ENCODE measurements around the gene TBXAS1.

The TBXAS1 gene

DNA sequence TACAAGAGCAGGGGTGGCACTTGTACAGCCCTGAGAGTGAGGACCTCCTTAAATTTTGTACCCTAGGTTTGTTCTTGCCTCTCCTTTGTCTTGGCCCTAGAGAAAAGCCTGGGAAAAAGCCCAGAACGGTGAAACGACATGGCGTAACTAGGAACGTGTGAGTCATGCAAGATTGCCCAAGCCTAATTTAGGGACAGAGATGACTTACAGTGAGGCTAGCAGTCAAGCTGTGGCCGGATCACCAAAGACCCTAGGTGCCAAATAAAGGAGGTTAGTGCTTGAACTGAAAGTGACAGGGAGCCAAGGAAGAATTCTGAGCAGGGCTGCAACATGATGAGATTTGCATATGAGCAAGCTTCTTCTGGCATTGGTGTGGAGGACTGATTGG lies 25.1 kb downstream of the TBXAS1 start:
- DNase-seq (ENCODE audit: low spot score) (no peak), FAIRE-seq (no peak)

DNA sequence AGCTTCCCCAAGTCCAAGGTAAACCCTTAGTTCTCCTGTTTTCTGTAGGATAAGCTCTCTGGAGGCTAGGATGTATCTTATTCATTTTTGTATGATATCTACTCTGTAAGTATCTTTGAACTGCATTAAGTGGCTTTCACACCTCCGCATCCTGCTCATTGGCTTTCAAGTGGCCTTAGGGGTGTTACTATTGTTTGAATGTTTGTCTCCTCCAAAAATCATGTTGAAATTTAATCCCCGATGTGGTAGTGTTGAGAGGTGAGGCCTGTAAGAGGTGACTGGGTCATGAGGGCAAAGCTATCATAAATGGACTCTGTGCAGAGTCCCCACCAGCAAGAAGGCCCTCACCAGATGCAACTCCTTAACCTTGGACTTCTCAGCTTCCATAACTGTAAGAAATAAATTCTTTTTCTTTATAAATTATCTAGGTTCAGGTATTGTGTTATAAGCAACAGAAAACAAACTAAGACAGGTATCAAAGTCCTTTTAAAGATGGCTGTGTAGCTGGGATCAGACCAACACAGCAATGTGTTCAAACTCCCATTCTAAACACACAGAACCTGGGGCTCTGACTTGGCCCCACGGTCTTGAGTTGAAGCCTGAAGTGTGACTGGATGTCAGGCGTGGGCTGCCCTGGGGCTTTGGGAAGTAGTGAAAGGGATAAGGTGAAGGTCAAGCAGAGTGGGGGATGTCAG lies 25.9 kb downstream of the TBXAS1 start:
- DNase-seq (ENCODE audit: low spot score) (no peak), FAIRE-seq (no peak)

DNA sequence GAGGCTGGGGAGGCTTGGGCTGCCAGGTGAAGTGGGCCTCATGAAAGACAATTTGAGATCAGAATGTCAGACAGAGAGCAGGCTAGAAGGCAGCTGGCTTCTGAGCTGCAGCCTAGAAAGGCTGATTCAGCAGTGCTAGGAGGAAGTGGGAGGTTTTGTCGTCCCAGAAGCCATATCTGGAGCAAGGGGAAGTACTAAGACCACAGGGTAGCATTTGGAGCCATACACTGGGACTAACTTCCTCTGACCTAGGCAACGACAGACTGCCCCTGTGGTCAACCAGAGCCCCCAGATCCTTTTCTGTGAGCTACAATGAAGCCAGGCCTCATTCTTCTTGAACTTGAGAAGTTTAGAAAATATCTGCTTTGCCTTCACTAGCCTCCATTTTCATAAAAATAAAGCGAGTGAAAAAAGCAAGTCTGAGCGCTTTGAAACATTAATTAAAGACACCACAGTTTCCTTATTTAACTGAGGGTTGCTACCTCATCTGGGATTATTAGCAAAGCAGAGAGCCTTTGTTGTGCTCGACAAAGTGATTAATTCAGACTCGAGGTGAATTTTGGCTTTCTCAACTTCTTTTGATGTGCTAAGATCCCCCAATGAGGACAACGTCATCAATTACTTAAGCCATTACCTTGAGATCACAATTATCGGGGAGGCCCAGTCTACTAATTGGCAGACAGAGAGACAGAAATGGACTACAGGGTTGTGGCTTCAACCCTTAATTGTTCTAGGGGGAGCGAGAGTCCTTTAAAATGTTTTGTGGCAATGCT lies 26.6 kb downstream of the TBXAS1 start:
- FAIRE-seq = no peak
- no peak for DNase-seq (ENCODE audit: low spot score)

DNA sequence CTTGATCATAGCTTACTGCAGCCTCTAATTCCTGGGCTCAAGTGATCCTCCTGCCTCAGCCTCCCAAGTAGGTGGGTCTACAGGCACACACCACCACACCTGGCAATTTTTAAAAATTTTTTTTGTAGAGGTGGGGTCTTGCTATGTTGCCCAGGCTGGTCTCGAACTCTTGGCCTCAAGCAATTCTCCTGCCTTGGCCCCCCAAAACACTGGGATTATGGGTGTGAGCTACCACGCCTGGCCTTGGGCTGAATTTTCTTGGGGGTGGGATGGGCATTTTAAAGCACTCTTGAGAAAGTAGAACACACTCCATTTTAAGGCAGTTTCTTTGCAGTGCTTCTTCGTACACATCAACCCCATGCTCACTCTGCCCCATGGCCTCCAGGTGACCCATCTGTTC lies 28.7 kb downstream of the TBXAS1 start:
- FAIRE-seq (no peak), DNase-seq (ENCODE audit: low spot score) (no peak)

DNA sequence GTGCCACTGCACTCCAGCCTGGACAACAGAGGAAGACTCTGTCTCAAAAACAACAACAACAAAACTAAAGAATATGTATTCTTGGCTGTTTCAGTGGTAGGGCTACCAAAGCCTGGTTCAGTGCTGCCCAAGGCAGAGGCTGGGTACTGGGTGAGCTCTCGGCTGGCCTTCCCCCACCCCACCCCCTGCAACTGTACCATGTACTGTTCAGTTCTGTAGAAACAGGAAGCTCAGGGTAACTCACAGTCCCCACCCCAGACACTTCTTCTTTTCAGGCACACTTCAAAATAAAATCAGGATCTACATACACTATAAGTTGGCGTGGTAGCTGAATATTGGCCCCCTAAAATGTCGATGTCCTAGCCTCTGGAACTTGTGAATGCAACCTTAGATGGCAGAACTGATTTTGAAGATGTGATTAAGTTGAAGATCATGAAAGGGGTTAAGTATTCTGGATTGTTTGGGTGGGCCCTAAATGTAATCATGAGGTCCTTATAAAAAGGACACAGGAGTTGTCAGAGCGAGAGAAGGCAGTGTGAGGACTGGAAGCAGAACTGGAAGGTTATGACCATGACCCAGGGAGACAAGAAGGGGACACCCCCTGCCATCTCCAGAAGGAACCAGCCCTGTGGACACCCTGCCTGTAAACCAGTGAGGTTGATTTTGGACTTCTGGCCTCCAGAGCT lies 31.2 kb downstream of the TBXAS1 start:
- DNase-seq (ENCODE audit: low spot score) (no peak), FAIRE-seq (no peak)

DNA sequence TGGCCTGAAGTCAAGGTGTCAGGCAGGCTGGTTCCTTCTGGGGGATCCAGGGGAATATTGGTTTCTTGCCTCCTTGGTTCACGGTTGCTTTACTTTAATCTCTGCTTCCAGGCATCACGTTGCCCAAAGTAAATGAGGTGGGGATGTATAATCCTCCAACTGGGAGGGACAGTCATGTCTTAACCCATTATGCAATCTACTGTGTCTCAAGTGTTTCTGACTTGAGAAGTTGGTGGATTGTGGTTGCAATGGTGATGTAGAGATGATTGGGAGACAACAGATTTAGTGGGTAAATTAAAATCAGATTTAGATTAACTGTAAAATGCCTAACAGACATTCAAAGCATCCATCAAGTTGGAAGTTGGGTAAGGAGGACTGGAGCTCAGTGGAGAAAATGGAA lies 32.7 kb downstream of the TBXAS1 start:
- FAIRE-seq (no peak), DNase-seq (ENCODE audit: low spot score) (no peak)

DNA sequence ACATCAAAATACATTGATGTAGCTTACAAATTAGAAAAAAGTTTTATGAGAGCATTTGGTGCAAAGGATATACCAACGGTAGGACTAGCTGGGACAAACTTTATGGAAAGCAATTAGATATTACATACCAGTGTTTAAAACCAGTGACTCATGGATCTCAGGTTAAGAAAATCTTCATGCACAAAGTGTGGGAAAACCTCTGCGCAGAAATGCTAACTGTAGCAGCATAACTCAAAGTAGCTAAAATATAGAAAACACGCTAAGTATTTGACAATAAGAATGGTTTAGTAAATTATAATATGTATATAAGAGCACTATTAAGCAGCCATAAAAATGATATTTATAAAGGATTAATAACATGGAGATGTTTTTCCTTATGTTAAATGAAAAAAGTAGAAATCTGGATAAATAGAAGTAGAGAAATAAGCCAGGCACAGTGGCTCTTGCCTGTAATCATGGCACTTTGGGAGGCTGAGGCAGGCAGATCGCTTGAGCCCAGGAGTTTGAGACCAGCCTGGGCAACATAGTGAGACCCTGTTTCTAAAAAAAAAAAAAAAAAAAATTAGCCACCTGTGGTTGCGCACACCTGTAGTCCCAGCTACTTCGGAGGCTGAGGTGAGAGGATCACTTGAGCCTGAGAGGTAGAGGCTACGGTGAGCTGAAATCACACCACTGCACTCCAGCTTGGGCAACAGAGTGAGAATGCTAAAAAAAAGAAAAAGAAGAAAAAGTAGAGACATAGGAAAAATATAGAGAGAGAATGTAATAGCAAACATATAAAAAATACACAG lies 37.2 kb downstream of the TBXAS1 start:
- FAIRE-seq = no peak
- no peak for DNase-seq (ENCODE audit: low spot score)

DNA sequence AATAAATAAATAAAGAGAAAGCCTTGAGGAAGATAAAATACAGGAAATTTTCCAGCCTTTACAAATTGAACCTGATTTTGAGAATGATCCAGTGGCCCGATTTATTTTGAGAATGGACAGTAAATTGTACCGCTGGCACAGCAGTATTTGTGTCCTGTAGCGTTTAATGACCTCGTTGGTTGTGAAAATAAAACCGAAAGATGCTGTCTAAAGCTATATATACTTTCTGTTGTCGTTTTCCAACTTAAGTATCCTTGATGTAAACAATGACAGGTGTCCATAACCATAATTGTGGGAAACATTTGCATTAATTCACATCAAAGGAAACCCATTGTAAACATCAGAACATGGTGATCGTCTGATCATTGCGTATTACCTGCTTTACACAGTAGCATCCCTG lies 38.8 kb downstream of the TBXAS1 start:
- no peak for FAIRE-seq
- no peak for DNase-seq (ENCODE audit: low spot score)

DNA sequence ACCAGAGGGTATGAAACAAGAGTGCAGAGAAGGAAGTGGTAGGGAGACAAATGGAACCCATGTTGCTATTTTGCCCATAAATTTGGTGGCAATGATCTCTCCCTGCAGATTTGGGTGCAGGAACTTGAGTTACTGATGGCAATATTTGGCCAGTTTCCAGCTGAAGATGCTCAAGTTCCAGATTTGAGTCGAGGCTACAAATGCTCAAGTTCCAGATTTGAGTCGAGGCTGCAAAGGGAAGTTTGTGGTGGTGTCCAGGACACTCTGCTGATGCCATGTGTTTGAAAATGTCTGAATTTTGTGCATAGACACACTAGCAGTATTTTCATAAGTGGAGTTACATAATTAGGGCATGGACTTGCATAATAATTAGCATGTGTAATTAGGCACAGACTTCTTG lies 40.8 kb downstream of the TBXAS1 start:
- DNase-seq (ENCODE audit: low spot score) = no peak
- FAIRE-seq = no peak

DNA sequence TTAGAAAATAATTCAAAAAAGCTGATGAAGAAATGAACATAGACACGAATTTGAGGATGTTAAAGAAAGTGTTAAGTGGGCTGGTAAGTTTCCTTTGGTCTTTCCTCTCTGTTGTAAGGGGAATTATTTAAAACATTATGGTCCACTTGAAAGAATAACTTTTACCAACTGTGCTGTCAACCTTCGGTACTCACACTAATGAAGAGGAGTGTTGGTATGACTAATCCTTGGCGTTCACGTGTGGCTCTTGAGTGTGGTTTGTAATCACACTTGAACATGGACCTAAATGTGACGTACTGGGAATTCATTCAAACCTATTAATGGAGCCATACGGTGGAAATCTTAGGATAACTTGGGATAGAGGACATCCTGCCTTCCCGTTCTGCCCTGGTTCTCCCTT lies 41.3 kb downstream of the TBXAS1 start:
- FAIRE-seq = no peak
- no peak for DNase-seq (ENCODE audit: low spot score)

DNA sequence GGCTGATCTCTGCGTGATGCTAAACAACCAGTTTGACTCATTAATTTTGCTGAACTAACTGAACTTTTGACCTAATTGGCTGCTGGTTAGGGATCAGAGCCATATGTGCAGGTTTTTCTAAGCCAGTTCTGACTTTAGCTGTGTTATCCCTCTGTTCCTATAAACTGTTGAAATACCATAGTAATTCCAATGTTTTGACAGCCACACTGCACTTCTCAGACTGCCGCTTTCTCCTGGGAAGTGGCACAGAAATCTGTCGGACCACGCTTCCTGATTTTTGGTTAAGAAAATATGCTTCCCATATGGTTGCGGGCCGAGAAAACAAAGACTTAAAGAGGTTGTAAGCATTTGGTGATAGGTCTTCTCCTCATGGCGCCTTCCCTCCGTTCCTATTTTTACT lies 42.3 kb downstream of the TBXAS1 start:
- no peak for FAIRE-seq
- no peak for DNase-seq (ENCODE audit: low spot score)

DNA sequence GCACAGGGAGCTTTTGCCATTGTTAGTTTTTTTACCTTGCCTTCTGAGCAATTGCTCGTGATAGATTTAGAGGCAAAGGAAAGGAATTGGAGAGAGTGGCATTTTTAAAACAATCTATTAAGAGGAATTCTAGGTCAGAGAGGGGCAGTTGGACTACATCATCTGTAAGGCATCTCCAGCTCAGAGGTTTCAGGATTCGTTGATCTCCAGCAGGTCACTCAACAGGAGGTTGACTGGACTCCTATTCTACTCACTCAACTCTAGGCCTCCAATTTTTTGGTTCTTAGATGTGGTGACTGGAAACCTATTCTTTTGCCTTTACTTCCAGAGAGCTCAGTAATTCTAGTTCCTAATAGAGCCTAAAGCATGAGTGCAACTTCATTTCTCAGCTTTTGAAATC lies 42.8 kb downstream of the TBXAS1 start:
- FAIRE-seq (no peak), DNase-seq (ENCODE audit: low spot score) (no peak)

DNA sequence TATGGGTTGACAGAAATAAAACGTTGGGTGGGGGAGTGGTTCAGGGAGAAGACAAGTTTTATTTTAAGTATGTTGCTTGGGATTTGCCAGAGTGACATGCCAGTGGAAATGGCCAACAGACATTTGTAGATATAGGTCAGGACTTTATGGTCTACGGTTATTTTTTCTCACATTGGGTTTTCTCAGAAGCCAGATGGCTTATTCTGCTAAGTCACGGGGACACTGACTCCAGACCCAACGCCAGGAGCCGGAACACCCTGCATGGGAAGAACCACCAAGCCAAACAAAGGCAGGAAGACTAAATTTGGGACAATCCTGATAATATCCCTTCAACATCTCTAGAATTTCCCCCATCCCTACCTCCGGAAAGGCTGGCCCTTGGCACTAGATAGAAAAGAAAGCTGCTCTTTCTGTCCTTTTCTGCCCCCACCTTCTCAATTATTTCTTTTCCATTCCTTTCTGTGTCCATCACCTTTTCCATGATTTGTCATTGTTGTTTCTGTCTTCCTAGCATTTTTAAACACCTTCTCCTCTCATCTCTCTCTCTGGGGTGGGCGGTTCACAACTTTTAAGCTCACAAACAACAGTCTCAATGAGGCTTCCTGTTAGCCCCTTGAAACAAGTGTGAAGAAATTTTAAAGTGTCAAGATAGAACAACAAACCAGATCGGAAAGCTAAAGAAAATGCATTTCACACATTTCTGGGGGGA lies 44.7 kb downstream of the TBXAS1 start:
- FAIRE-seq = no peak

DNA sequence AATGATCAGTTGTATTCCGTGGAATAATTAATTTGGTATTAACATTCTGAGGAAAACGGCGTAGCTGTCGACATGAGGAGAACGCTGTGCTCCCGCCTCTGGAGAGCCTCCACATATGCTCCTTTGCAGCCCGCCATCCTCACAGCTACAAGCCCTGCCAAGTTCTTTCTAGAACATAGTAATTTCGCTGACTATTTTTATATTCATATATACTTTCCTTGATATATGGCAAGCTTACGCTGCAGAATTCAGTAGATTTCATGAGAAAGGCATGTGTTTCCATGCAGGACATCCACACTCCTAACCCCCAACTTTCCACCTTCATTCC lies 45.2 kb downstream of the TBXAS1 start:
- DNase-seq (ENCODE audit: low spot score) = no peak

More for the DNA sequence above, 44.7 kb downstream of the TBXAS1 start:
- no peak for DNase-seq (ENCODE audit: low spot score)

DNA sequence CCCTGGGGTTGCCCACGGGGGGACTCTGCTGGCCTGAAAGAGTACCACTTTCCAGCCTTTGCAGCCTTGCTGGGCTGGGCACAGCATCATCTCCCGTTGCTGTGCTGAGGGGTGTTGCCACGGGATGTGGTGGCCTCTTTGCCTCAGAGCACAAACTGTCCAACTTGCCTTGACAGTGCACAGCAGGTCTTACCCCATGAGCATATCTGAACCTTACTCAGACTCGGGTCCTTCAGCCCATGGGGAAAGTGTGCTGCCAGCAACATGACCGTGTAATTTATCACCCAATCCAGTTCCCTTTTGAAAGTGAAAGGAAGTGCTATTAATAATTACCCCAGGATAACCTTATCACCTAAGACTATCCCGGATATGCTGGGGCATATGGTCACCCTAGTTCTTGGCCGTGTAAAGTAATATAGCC lies 46.8 kb downstream of the TBXAS1 start:
- DNase-seq (ENCODE audit: low spot score) (no peak), FAIRE-seq (no peak)

More for the DNA sequence above, 45.2 kb downstream of the TBXAS1 start:
- FAIRE-seq = no peak

DNA sequence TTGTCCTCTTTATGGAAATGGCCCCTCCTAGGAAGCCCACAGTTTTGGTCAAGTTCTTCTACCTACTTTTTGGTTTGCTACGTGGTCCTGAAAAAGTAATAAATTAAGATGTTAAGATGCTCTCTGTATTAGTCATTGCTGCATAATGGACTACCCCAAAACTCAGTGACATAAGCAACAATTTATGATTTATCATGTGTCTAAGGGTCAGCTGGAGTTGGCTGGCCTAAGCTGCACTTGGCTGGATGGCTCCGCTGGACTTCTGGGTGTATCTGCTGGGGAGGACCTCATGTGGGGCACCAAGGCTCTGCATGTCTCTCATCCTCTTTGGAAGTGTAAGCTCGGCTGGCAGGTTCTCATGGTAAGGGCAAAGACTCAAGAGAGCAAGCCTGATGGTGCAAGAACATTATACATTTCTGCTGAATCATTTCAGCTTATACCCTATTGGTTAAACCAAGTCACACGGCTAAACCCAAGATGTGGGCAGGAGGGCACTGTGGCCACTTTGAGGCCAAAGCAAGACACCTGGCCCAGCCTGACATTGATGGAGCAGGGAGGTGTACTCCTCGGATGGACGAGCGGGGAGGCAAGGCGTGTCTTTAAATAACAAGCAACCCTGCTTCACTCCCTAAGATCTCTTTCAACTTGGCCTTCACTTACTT lies 47.7 kb downstream of the TBXAS1 start:
- no peak for DNase-seq (ENCODE audit: low spot score)
- FAIRE-seq = no peak

DNA sequence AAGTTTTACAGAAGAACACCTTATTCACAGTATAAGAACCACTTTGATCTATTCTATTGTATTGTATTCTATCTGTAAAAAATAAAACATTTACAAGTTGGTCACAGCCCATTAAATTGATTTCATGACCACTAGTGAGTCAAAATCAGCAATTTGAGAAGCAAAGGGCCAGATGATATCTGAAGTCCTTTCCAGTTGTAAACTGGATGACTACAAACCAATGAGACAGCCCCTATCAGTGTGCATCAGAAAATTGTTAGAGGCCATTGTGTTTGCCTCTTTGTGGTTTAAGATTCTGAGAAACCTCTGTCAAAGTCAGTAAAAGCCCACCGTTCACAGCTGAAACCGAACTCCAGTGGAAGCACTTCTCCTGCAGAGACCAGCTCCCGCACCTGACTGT lies 54.8 kb downstream of the TBXAS1 start:
- DNase-seq (ENCODE audit: low spot score) = no peak
- no peak for FAIRE-seq

DNA sequence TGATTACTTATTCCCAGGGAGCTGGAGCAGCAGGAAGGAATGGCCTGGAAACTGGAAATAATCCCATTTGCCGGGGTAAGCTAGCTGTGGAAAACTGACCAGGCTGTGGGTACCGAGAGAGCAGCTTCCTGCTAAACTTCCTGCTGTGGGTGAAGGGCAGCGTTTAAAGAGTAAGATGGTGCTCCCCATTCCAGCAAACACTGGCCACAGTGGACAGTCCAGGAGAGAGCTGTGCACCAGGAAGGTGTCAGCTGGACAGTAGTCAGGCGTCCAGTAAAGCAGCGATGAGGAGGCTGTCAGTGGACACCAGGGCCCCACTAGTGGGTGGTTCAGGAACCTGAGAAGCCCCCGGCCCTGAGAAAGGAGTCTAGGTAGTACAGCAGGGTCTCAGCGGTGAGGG lies 55.4 kb downstream of the TBXAS1 start:
- DNase-seq (ENCODE audit: low spot score) = no peak
- no peak for FAIRE-seq

DNA sequence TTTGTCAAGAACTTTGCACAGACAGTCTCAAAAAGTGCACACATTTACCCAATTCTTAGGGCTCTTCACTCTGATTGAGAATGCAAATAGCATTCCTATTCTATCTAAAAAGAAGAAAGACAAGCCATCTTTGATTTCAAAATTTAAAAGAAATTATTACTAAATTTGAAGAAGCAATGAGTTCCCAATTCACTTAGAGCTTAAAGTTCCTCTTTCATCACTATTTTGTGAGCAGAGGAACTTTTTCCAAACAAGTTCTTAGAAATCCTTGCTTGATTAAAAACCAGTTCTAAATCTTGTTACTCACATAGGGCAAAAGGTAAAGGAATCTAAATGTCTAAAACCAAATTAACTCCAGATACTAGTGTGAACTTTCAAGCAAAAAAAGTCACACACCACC lies 56.4 kb downstream of the TBXAS1 start:
- FAIRE-seq = no peak
- DNase-seq (ENCODE audit: low spot score) = no peak

DNA sequence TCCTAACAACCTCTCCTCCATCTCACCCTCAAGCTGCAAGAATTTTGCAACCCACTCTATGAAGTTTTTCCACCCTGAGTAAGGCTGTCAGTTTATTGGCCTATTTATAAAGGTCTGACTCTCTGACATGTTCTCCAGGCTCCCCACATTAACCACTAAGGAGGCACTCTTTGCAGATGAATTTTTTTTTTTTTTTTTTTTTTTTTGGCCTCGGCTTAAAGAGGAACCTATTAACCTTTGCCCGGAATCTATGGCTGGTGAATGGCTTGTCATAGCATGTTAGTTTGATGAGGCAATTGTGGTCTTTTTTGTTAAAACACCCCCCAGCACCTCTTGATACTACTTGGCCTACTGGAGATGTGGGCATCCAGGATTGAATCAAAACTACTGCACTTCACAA lies 57.1 kb downstream of the TBXAS1 start:
- DNase-seq (ENCODE audit: low spot score) = no peak
- FAIRE-seq = no peak

DNA sequence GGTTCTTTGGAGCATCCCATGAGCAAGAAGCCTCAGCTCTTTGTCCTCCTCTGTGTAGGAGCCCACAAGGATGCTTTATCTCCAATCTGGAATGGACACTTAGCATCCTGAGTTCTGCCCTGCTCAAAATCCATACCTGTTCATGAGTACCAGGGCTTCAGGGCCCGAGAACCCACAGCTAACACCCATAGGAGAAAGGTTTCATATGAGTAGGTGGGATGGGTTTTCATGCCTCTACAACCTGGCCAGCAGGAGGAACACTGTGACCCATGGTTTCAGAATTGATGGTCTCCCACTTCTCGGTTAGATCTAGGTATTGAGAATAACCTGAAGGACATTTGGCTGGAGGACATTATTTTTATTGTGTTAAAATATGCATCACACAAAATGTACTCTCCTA lies 57.8 kb downstream of the TBXAS1 start:
- FAIRE-seq (no peak), DNase-seq (ENCODE audit: low spot score) (no peak)

Data from urothelium cell line (cell line).